Neural crest cell (in vitro differentiated cells): ENCODE measurements around the gene LIMS2. TPM values are rescaled to one million over a fixed set of nuclear protein-coding genes. Genes with fewer than 3 reads are reported as not detected.

Experiments used
- DNase-seq: peaks from one replicate; pipeline ENCODE4 v3.0.0; 2021; ENCODE audit warnings: low read depth, mixed read lengths, low spot score
- H3K27ac Mint-ChIP-seq: one replicate; pipeline ENCODE4 v1.8.0; 2021; ENCODE audit warnings: mild to moderate bottlenecking, mixed read lengths; ENCODE audit not compliant: unreplicated experiment
- H3K27me3 Mint-ChIP-seq: 2 replicates; pipeline ENCODE4 v1.8.0; 2021; ENCODE audit warnings: low read depth, mild to moderate bottlenecking, mixed read lengths
- H3K36me3 Mint-ChIP-seq: 2 replicates; pipeline ENCODE4 v1.8.0; 2021; ENCODE audit warnings: low read depth, mild to moderate bottlenecking, mixed read lengths
- H3K4me1 Mint-ChIP-seq: 2 replicates; pipeline ENCODE4 v1.8.0; 2021; ENCODE audit warnings: mixed read lengths
- H3K4me3 Mint-ChIP-seq: one replicate; pipeline ENCODE4 v1.8.0; 2021; ENCODE audit warnings: mild to moderate bottlenecking, mixed read lengths
- H3K9me3 Mint-ChIP-seq: 2 replicates; pipeline ENCODE4 v1.8.0; 2021; ENCODE audit warnings: mixed read lengths
- CTCF ChIP-seq: fragments of 200-600 bp; sonication (generic); conservative IDR thresholded peaks from 2 replicates; pipeline ENCODE4 v1.5.0; 2021; ENCODE audit warnings: antibody characterized with exemption, mild to moderate bottlenecking
- total RNA-seq: library from RNA; stranded (reverse); gene quantifications from 2 replicates; pipeline ENCODE4 v1.2.1, GENCODE V29; 2021

LIMS2 gene
- total RNA-seq, 1 donor from 2014 or later = 7.6 TPM

DNA sequence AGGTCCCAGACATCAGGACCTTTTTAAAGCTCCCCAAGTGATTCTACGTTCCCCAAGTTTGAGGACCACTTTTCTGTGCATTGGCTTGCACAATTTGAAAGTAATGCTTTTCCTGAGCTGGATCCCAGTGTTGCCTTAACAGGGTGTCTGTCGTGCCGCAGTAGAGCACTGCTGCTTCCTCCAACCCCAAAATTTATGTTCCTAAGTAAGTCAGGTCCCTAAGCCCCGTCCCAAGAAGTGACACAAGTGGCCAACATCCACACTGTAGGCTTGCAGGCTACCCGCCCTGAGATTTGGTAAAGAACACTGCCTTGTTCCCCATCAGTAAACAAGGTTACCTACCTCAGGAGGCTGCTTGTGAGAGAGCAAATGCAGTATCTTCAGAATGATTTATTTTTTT lies 28.0 kb upstream of the LIMS2 start:
- Mint-ChIP-seq H3K4me1 (peaks cover 38% of the 10 kb centered on the region), H3K36me3 (peaks cover 17% of the 10 kb centered on the region), H3K4me3 (peak overlapping the region; percentile 82), H3K9me3 (no peaks in the 10 kb centered on the region), H3K27ac (no peak overlapping the region), H3K27me3 (no peaks in the 10 kb centered on the region)
- no peak for DNase-seq
- TF ChIP-seq CTCF = no peak

GRCh38 chr2:127702395-127703009 lies 27.2 kb upstream of the LIMS2 start:
- Mint-ChIP-seq H3K9me3 (no peaks in the 10 kb centered on the region), H3K27ac (peak overlapping the region; percentile 83), H3K4me1 (peaks cover 38% of the 10 kb centered on the region), H3K36me3 (peaks cover 15% of the 10 kb centered on the region), H3K4me3 (peak overlapping the region; percentile 82), H3K27me3 (no peaks in the 10 kb centered on the region)
- DNase-seq = no peak
- TF ChIP-seq CTCF = no peak

DNA sequence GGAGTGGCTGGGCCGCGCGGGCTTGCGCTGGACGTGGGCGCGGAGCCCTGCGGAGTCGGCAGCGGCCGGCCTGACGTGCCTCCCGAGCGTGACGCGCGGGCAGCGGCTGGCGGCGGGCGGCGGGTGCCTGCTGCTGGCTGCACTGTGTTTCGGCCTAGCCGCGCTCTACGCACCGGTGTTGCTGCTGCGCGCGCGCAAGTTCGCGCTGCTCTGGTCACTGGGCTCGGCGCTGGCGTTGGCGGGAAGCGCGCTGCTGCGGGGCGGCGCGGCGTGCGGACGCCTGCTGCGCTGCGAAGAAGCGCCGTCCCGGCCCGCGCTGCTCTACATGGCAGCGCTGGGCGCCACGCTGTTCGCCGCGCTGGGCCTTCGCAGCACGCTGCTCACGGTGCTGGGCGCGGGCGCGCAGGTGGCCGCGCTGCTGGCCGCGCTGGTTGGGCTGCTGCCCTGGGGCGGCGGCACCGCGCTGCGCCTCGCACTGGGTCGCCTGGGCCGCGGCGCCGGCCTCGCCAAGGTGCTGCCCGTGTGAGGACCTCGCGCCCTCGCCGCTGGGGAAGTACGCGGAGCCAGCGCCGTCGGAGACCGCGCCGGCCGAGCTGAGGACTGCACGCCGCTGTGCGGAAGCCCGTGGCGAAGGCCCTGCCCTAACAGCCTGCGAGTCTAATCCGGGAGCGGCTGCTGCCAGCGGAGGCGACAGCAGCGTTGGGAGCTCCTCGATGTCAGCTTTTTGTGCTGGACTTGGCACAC lies 26.5 kb upstream of the LIMS2 start:
- Mint-ChIP-seq H3K27me3 (no peaks in the 10 kb centered on the region), H3K4me3 (peak overlapping the region; percentile 97), H3K4me1 (peaks cover 38% of the 10 kb centered on the region), H3K27ac (peak overlapping the region; percentile 83), H3K36me3 (peaks cover 13% of the 10 kb centered on the region), H3K9me3 (no peaks in the 10 kb centered on the region)
- peak; percentile 66 for DNase-seq
- peak; percentile 41 for TF ChIP-seq CTCF

- Mint-ChIP-seq H3K9me3 (no peaks in the 10 kb centered on the region), H3K27me3 (no peaks in the 10 kb centered on the region), H3K27ac (peak within 1 kb of the TSS; percentile 99), H3K4me3 (peak within 1 kb of the TSS; percentile 97), H3K4me1 (peaks cover 35% of the 10 kb centered on the region), H3K36me3 (peaks cover 10% of the 10 kb centered on the region)
- no peak for TF ChIP-seq CTCF
- DNase-seq = peak; percentile 80
Observed at GRCh38 chr2:127701193-127701650, 25.9 kb upstream of the LIMS2 start, which contains the start of gene SFT2D3. Gene SFT2D3, plus strand, starts transcription at chr2:127701497. Its CDS starts 32 bp downstream, at chr2:127701529.

DNA sequence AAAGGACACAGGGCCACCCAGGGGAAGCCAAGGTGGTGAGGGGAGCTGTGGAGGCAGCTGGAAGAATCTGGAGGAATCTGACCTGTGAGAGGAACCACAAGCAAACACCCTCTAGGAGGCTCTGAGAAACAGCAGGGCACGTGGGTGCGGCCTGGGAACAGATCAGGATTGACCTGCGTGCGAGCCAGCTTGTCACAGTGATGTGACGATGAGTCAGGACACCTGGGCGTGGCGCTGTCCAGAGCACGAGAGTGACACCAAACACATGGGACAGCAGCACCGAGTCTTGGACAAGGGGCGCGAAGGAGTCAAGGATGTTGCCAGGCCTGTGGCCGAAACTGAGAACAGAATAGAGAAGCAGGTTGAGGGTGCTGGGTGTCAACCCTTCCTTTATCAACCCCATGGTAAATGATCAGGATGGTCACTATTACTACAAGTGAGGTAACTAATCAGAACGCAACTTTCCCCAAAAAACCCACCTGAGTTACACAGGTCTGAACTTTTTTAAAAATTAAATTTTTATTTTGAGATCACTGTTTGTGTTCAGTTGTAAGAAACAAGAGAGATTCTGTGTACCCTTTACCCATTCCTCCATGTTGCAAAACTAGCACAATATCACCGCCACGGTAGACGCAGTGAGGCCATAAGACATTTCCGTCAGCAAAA lies 25.3 kb upstream of the LIMS2 start:
- Mint-ChIP-seq H3K4me3 (peak overlapping the region; percentile 97), H3K4me1 (peaks cover 35% of the 10 kb centered on the region), H3K27me3 (no peaks in the 10 kb centered on the region), H3K27ac (peak overlapping the region; percentile 99), H3K9me3 (no peaks in the 10 kb centered on the region), H3K36me3 (peaks cover 10% of the 10 kb centered on the region)
- DNase-seq = no peak
- TF ChIP-seq CTCF = peak; percentile 17
